Measurements from ENCODE around the gene PTGFRN.

PTGFRN gene

GRCh38 chr1:117017062-117017461, 107.3 kb downstream of the PTGFRN start:
- no peaks in the 10 kb centered on the region for H3K36me3 ChIP-seq (ENCODE audit: control insufficient read depth, insufficient read depth, low read length)
- no peaks in the 10 kb centered on the region for H3K27me3 ChIP-seq (replicated peaks; ENCODE audit: control insufficient read depth, insufficient read depth, low read length)
- TF ChIP-seq CTCF (IDR thresholded peaks at IDR 0.05; ENCODE audit: insufficient read depth, low read length, poor library complexity, severe bottlenecking) = no peak
- no peak for DNase-seq (ENCODE audit: extremely low read depth, insufficient read length)
- no peak overlapping the region for H3K4me3 ChIP-seq (replicated peaks; ENCODE audit: low read depth, low read length)

- no peak for TF ChIP-seq CTCF (IDR thresholded peaks at IDR 0.05; ENCODE audit: insufficient read depth, low read length, poor library complexity, severe bottlenecking)
- Histone ChIP-seq H3K36me3 (ENCODE audit: control insufficient read depth, insufficient read depth, low read length) (no peaks in the 10 kb centered on the region), H3K4me3 (replicated peaks; ENCODE audit: low read depth, low read length) (no peak overlapping the region), H3K27me3 (replicated peaks; ENCODE audit: control insufficient read depth, insufficient read depth, low read length) (no peaks in the 10 kb centered on the region)
- no peak for DNase-seq (ENCODE audit: extremely low read depth, insufficient read length)
Measured at GRCh38 chr1:117017648-117018047, 107.9 kb downstream of the PTGFRN start.

- DNase-seq (ENCODE audit: extremely low read depth, insufficient read length) = no peak
Measured at GRCh38 chr1:117020526-117021156, 110.9 kb downstream of the PTGFRN start.

GRCh38 chr1:117022114-117022513, 112.4 kb downstream of the PTGFRN start:
- no peaks in the 10 kb centered on the region for H3K27me3 ChIP-seq (replicated peaks; ENCODE audit: control insufficient read depth, insufficient read depth, low read length)
- H3K36me3 ChIP-seq (ENCODE audit: control insufficient read depth, insufficient read depth, low read length) = no peaks in the 10 kb centered on the region
- no peak for TF ChIP-seq CTCF (IDR thresholded peaks at IDR 0.05; ENCODE audit: insufficient read depth, low read length, poor library complexity, severe bottlenecking)
- no peak for DNase-seq (ENCODE audit: extremely low read depth, insufficient read length)
- H3K4me3 ChIP-seq (replicated peaks; ENCODE audit: low read depth, low read length) = no peak overlapping the region

More at GRCh38 chr1:117020526-117021156, 110.9 kb downstream of the PTGFRN start:
- Histone ChIP-seq H3K36me3 (ENCODE audit: control insufficient read depth, insufficient read depth, low read length) (no peaks in the 10 kb centered on the region), H3K27me3 (replicated peaks; ENCODE audit: control insufficient read depth, insufficient read depth, low read length) (no peaks in the 10 kb centered on the region), H3K4me3 (replicated peaks; ENCODE audit: low read depth, low read length) (no peak overlapping the region)
- no peak for TF ChIP-seq CTCF (IDR thresholded peaks at IDR 0.05; ENCODE audit: insufficient read depth, low read length, poor library complexity, severe bottlenecking)

- TF ChIP-seq CTCF (IDR thresholded peaks at IDR 0.05; ENCODE audit: insufficient read depth, low read length, poor library complexity, severe bottlenecking) = no peak
Measured at GRCh38 chr1:117025568-117025967, 115.9 kb downstream of the PTGFRN start.

GRCh38 chr1:117026361-117026760, 116.6 kb downstream of the PTGFRN start:
- no peak overlapping the region for H3K4me3 ChIP-seq (replicated peaks; ENCODE audit: low read depth, low read length)
- H3K27me3 ChIP-seq (replicated peaks; ENCODE audit: control insufficient read depth, insufficient read depth, low read length) = no peaks in the 10 kb centered on the region
- no peak for DNase-seq (ENCODE audit: extremely low read depth, insufficient read length)
- H3K36me3 ChIP-seq (ENCODE audit: control insufficient read depth, insufficient read depth, low read length) = no peaks in the 10 kb centered on the region
- no peak for TF ChIP-seq CTCF (IDR thresholded peaks at IDR 0.05; ENCODE audit: insufficient read depth, low read length, poor library complexity, severe bottlenecking)

More at GRCh38 chr1:117025568-117025967, 115.9 kb downstream of the PTGFRN start:
- Histone ChIP-seq H3K4me3 (replicated peaks; ENCODE audit: low read depth, low read length) (no peak overlapping the region), H3K36me3 (ENCODE audit: control insufficient read depth, insufficient read depth, low read length) (no peaks in the 10 kb centered on the region), H3K27me3 (replicated peaks; ENCODE audit: control insufficient read depth, insufficient read depth, low read length) (no peaks in the 10 kb centered on the region)
- DNase-seq (ENCODE audit: extremely low read depth, insufficient read length) = no peak
